ENCODE data around the gene FBXW5.

The FBXW5 gene

DNA sequence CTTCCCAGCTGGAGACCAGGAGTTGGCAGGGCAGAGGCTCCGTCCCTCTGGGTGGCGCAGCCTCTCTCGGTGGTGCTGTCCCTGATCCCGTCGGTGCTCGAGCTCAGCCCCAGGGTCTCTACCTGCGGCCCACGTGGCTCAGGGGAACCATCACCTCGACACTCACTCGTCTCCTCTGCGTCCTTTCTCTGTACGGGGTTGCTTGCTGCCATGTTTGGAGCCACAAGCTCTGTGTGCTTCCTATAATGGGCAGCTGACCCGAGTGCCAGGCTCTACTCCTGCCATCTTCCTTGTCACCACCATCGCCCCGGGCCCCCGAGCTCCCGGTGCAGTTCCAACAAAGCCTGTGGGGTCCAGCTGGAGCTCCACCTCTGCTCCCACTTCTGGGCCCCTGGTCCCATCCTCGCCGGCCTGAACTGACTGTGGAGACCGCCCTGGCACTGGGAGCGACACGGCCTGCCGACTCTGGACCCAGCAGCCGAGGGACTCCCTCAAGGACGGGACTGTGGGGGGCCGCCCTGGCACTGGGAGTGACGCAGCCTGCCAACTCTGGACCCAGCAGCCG lies 5.0 kb downstream of the FBXW5 start:
- no peak for TF ChIP-seq SPI1 (IDR thresholded peaks at IDR 0.05; ENCODE audit: low read depth, low read length)
- no peak for TF ChIP-seq POU2F2 (IDR thresholded peaks at IDR 0.05; ENCODE audit: low read depth, low read length)
- TF ChIP-seq POLR2A (IDR thresholded peaks at IDR 0.05; ENCODE audit: low read depth, low read length): no peak
- no peak for TF ChIP-seq PAX5 (IDR thresholded peaks at IDR 0.05; ENCODE audit: insufficient read depth, low read length, severe bottlenecking)
- no peak for TF ChIP-seq POLR2AphosphoS5 (IDR thresholded peaks at IDR 0.05; ENCODE audit: low read depth, low read length)
- no peak for TF ChIP-seq TAF1 (IDR thresholded peaks at IDR 0.05; ENCODE audit: low read depth, low read length)
- DNase-seq (ENCODE audit: insufficient read length, low spot score) (no peak), FAIRE-seq (no peak)

DNA sequence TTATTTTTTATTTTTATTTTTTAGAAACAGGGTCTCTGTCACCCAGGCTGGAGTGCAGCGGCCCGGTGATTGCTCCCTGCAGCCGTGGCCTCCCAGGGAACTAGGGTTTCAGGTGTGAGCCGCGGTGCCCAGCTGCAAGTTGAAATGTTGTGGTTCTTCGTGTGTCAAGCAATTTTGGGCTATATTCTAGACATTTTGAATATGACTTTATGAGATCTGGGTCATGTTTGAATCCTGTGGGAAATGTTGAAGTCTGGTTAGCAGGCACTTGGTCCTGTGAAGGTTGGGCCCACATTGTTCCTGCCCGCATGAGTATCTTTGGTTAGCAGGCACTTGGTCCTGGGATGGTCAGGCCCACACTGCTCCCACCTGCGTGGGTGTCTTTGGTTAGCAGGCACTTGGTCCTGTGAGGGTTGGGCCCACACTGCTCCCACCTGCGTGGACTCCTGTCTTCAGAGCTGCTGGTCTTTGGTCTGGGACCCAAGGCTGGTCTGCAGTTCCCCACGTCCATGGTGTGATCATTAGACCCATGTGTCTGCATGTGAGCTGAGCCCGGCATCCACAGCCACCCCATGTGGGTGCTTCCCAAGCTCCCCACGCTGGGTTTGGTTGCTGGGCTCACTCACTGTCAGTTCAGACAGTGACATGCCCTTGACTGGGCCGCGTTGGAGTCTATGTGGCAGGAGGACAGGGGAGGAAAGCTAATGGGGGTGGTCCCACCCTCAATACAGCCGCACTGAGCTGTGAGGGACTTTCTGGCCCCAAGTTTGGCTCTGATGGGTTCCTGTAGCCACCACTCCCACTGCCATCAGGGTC lies 7.1 kb downstream of the FBXW5 start:
- DNase-seq (ENCODE audit: insufficient read length, low spot score) (no peak), FAIRE-seq (no peak)
- TF ChIP-seq PAX5 (IDR thresholded peaks at IDR 0.05; ENCODE audit: insufficient read depth, low read length, severe bottlenecking): no peak
- TF ChIP-seq POLR2AphosphoS5 (IDR thresholded peaks at IDR 0.05; ENCODE audit: low read depth, low read length): no peak
- no peak for TF ChIP-seq POLR2A (IDR thresholded peaks at IDR 0.05; ENCODE audit: low read depth, low read length)
- TF ChIP-seq SPI1 (IDR thresholded peaks at IDR 0.05; ENCODE audit: low read depth, low read length): no peak
- no peak for TF ChIP-seq POU2F2 (IDR thresholded peaks at IDR 0.05; ENCODE audit: low read depth, low read length)
- TF ChIP-seq TAF1 (IDR thresholded peaks at IDR 0.05; ENCODE audit: low read depth, low read length): no peak

DNA sequence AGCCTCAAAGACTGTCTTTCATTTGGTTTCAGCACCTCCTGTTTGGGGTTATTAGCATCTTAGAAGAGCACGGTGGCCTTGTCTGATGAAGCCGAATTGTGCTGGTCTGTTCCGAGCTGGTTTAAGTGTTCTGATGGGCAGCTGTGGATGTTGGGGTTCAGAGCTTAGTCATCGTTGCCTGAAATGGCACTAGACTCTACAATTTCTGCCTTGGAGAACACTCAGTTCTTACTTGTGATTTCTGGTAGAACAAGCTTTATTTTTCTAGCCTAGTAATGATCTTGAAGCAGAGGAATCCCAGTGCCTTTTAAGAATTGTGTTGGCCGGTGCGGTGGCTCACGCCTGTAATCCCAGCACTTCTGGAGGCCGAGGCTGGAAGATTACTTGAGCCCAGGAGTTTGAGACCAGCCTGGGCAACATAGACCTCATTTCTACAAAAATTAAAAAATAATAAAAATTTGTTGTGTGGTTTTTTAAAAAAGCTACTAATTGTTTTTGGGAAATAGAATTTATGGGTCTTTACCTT lies 7.8 kb downstream of the FBXW5 start:
- TF ChIP-seq TAF1 (IDR thresholded peaks at IDR 0.05; ENCODE audit: low read depth, low read length) (no peak), PAX5 (IDR thresholded peaks at IDR 0.05; ENCODE audit: insufficient read depth, low read length, severe bottlenecking) (no peak), POLR2AphosphoS5 (IDR thresholded peaks at IDR 0.05; ENCODE audit: low read depth, low read length) (no peak), POLR2A (IDR thresholded peaks at IDR 0.05; ENCODE audit: low read depth, low read length) (no peak), SPI1 (IDR thresholded peaks at IDR 0.05; ENCODE audit: low read depth, low read length) (no peak), POU2F2 (IDR thresholded peaks at IDR 0.05; ENCODE audit: low read depth, low read length) (no peak)

DNA sequence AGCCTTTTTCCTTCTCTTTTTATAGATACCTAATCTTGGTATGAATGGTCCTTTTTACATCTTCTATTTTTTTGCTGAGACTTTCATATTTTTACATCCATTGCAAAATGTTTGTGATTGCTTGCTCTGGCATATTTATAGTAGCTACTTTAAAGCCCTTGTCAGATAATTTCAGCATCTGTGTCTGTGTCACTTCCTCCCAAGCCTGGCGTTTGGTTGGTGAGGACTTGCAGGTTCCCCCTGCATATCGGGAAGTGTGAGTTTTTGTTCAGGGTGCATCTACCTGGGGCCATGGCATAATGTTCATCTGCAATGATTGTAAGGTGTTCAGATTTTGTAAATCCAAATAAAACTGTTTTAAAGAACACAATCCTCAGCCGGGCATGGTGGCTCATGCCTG lies 8.9 kb downstream of the FBXW5 start:
- TF ChIP-seq SPI1 (IDR thresholded peaks at IDR 0.05; ENCODE audit: low read depth, low read length) (no peak), POU2F2 (IDR thresholded peaks at IDR 0.05; ENCODE audit: low read depth, low read length) (no peak), PAX5 (IDR thresholded peaks at IDR 0.05; ENCODE audit: insufficient read depth, low read length, severe bottlenecking) (no peak), POLR2AphosphoS5 (IDR thresholded peaks at IDR 0.05; ENCODE audit: low read depth, low read length) (no peak), TAF1 (IDR thresholded peaks at IDR 0.05; ENCODE audit: low read depth, low read length) (no peak)
- FAIRE-seq (no peak), DNase-seq (ENCODE audit: insufficient read length, low spot score) (no peak)

More for the DNA sequence above, 7.8 kb downstream of the FBXW5 start:
- DNase-seq (ENCODE audit: insufficient read length, low spot score): no peak
- FAIRE-seq: no peak

DNA sequence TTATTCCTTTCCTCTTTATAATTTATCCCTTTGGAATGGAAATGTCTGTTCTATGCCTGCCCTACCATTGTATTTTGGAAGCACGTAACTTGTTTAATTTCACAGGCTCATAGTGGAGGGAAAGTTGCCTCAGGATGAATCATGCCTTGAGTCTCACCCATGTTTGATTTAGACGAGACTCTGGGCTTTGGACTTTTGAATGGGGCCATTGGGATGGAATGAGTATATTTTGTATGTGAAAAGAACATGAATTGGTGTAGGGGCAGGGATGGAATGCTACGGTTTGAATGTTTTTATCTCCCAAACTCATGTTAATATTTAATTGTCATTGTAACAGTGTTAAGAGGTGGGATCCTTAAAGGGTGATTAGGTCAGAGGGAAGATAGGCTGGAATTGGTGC lies 10.3 kb downstream of the FBXW5 start:
- DNase-seq (ENCODE audit: insufficient read length, low spot score) (no peak), FAIRE-seq (no peak)
- no peak for TF ChIP-seq POU2F2 (IDR thresholded peaks at IDR 0.05; ENCODE audit: low read depth, low read length)
- no peak for TF ChIP-seq TAF1 (IDR thresholded peaks at IDR 0.05; ENCODE audit: low read depth, low read length)
- no peak for TF ChIP-seq POLR2A (IDR thresholded peaks at IDR 0.05; ENCODE audit: low read depth, low read length)
- no peak for TF ChIP-seq POLR2AphosphoS5 (IDR thresholded peaks at IDR 0.05; ENCODE audit: low read depth, low read length)
- no peak for TF ChIP-seq SPI1 (IDR thresholded peaks at IDR 0.05; ENCODE audit: low read depth, low read length)
- no peak for TF ChIP-seq PAX5 (IDR thresholded peaks at IDR 0.05; ENCODE audit: insufficient read depth, low read length, severe bottlenecking)

DNA sequence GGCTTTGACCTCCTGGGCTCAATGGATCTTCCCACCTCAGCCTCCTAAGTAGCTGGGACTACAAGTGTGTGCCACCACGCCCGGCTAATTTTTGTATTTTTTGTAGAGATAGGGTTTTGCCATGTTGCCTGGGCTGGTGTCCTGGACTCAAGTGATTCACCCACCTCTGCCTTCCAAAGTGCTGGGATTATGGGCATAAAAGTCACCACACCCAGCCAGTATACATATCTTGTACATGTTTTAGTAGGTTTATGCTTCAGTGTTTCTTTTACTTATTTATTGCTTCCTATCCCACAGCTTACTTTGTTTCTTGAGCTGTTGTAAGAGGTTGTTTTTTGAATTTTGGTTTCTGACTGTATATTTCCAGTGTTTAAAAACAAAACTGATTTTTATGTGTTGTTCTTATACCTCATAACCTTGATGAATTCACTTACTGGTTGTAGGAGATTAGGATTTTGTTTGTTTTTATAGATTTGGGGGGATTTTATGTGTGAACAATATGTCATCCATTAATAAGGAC lies 12.9 kb downstream of the FBXW5 start:
- DNase-seq (ENCODE audit: insufficient read length, low spot score) (no peak), FAIRE-seq (no peak)
- TF ChIP-seq POU2F2 (IDR thresholded peaks at IDR 0.05; ENCODE audit: low read depth, low read length) (no peak), TAF1 (IDR thresholded peaks at IDR 0.05; ENCODE audit: low read depth, low read length) (no peak), PAX5 (IDR thresholded peaks at IDR 0.05; ENCODE audit: insufficient read depth, low read length, severe bottlenecking) (no peak), SPI1 (IDR thresholded peaks at IDR 0.05; ENCODE audit: low read depth, low read length) (no peak), POLR2AphosphoS5 (IDR thresholded peaks at IDR 0.05; ENCODE audit: low read depth, low read length) (no peak), POLR2A (IDR thresholded peaks at IDR 0.05; ENCODE audit: low read depth, low read length) (no peak)

DNA sequence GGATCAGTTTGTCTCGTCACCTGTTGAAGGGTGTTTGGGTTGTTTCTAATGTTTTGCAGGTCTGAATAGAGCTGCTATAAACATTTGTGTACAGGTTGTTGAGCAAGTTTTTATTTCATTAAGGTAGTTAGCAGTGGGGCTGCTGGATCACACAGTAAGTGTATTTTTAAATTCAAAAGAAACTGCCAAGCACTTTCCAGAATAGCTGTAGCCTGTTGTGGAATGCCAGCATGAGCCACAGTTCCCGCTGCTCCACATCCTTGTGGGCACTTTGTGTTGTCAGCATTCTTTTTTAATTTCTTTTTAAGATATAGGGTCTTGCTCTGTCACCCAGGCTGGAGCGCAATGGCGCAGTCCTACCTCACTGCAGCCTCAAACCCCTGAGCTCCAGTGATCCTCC lies 14.5 kb downstream of the FBXW5 start:
- TF ChIP-seq SPI1 (IDR thresholded peaks at IDR 0.05; ENCODE audit: low read depth, low read length) (no peak), TAF1 (IDR thresholded peaks at IDR 0.05; ENCODE audit: low read depth, low read length) (no peak), POLR2A (IDR thresholded peaks at IDR 0.05; ENCODE audit: low read depth, low read length) (no peak), PAX5 (IDR thresholded peaks at IDR 0.05; ENCODE audit: insufficient read depth, low read length, severe bottlenecking) (no peak), POLR2AphosphoS5 (IDR thresholded peaks at IDR 0.05; ENCODE audit: low read depth, low read length) (no peak), POU2F2 (IDR thresholded peaks at IDR 0.05; ENCODE audit: low read depth, low read length) (no peak)
- FAIRE-seq (no peak), DNase-seq (ENCODE audit: insufficient read length, low spot score) (no peak)

DNA sequence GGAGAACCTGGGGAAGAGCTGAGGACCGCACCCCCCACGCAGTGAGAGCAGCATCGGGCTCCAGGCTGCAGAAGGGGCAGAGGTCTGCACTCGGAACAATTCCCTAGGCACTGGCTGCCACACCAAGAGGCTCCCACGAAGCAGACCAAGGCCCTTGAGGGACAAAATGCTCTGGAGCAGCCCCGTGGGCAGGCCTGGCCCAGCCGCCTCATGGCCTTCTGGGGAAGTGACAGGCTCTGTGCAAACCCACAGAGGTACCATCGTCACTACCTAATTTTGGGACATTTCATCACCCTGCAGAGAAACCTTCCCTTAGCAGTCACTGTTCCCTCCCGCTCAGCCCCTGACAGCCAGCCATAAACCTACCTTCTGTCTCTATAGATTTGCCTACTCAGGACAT lies 15.9 kb downstream of the FBXW5 start:
- DNase-seq (ENCODE audit: insufficient read length, low spot score): no peak
- FAIRE-seq: no peak
- TF ChIP-seq POLR2AphosphoS5 (IDR thresholded peaks at IDR 0.05; ENCODE audit: low read depth, low read length): 0 out of 2 replicates have a peak, but pooled peaks have one; percentile 39
- no peak for TF ChIP-seq PAX5 (IDR thresholded peaks at IDR 0.05; ENCODE audit: insufficient read depth, low read length, severe bottlenecking)
- TF ChIP-seq SPI1 (IDR thresholded peaks at IDR 0.05; ENCODE audit: low read depth, low read length): no peak
- no peak for TF ChIP-seq POLR2A (IDR thresholded peaks at IDR 0.05; ENCODE audit: low read depth, low read length)

Data from GM12891 (cell line).